Measurements from ENCODE around the gene ROBO1. TPM values are rescaled to one million over a fixed set of nuclear protein-coding genes. Genes with fewer than 3 reads are reported as not detected.
A peak's percentile ranks its signal among the peaks of the same experiment; 100 is the strongest.

ROBO1 gene
- total RNA-seq, 1 experiment from 2014 or later, result 11.2 TPM

GRCh38 chr3:79467721-79468120 is 300.1 kb downstream of the ROBO1 start:
- DNase-seq (ENCODE audit: low spot score), result peak; percentile 11

- no peak for DNase-seq (ENCODE audit: low spot score)
Observed at GRCh38 chr3:79461129-79461792, 306.5 kb downstream of the ROBO1 start.

- no peak for DNase-seq (ENCODE audit: low spot score)
Observed at GRCh38 chr3:79453600-79453999, 314.2 kb downstream of the ROBO1 start.

- DNase-seq (ENCODE audit: low spot score), result no peak
Observed at GRCh38 chr3:79436387-79436786, 331.4 kb downstream of the ROBO1 start.

DNA sequence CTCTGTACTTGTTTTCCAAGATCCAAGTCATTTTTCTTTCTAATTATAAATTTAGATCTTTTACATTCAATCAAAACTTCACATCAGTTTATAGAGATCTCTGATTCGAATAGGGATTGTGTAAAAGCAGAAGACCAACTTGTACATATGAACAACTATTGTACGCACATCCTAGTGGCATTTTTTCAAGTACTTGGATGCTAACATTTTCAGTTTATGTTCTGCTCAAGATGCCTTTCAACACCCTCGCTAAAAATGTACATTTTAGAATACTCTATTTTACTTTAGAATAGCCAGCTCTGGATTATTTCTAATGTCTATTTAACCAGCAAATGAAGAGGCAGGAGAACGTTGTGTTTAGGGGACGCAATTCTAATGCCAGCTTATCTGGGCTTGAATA is 340.7 kb downstream of the ROBO1 start:
- no peak for DNase-seq (ENCODE audit: low spot score)

DNA sequence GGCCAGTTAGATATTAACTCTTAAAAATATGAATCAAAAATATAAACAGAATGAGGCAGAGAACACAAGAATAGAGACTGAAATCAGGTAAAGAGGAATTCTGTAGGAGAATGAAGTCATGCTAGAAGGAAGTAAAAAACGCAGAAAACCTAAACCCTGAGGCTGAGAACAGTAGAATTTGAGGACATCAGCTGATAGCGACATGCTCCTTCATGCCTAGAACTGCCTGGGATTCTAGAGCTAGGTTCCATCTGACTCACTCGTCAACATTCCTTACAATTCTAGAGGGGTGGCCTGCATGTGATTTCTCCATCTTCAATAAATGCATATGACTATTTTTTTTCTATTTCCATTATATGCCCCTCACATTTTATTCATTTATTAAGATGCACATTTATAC is 343.0 kb downstream of the ROBO1 start:
- DNase-seq (ENCODE audit: low spot score), result no peak

DNA sequence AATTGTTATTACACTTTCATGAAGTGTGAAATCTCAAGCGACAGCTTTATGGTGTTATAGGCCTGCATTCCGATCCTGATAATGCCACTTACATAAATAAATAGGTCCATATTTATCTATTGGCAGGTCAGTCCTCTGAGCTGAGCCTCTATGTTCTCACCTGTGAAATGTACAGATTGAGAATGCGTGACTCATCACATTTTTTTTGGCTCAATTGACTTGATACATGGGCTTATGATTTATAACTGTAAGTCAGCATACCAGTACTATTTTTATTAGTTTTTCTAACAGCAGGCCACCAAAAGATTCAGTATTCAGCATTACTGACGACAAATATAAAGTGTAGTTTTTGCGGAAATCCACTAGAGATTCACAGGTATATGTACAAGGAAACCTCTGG is 344.4 kb downstream of the ROBO1 start:
- no peak for DNase-seq (ENCODE audit: low spot score)

GRCh38 chr3:79421273-79421672 is 346.5 kb downstream of the ROBO1 start:
- DNase-seq (ENCODE audit: low spot score), result no peak

- DNase-seq (ENCODE audit: low spot score), result no peak
Observed at GRCh38 chr3:79418855-79419621, 348.8 kb downstream of the ROBO1 start.

- DNase-seq (ENCODE audit: low spot score), result no peak
Observed at GRCh38 chr3:79415356-79415755, 352.4 kb downstream of the ROBO1 start.

- no peak for DNase-seq (ENCODE audit: low spot score)
Observed at GRCh38 chr3:79414806-79415205, 353.0 kb downstream of the ROBO1 start.

GRCh38 chr3:79414035-79414434 is 353.8 kb downstream of the ROBO1 start:
- DNase-seq (ENCODE audit: low spot score), result no peak

- DNase-seq (ENCODE audit: low spot score), result no peak
Observed at GRCh38 chr3:79412537-79412936, 355.3 kb downstream of the ROBO1 start.

DNA sequence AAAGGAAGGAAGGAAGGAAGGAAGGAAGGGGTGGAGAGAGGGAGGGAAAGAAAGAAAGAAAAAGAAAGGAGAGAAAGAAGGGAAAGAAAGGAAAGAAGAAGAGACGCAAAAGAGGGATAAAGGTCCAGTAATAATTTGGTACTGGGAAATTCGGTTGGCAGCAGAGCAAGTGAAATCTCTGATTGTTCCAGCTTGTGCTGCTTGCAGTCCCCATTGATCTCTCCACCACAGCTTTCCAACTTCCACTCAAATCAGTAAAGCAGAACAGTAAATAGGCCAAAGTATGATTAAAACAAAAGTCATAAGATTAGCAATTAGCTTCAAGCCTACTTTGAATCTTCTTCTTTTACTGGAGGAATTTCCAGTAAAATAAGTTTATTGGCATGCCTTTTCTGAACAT is 357.2 kb downstream of the ROBO1 start:
- no peak for DNase-seq (ENCODE audit: low spot score)

DNA sequence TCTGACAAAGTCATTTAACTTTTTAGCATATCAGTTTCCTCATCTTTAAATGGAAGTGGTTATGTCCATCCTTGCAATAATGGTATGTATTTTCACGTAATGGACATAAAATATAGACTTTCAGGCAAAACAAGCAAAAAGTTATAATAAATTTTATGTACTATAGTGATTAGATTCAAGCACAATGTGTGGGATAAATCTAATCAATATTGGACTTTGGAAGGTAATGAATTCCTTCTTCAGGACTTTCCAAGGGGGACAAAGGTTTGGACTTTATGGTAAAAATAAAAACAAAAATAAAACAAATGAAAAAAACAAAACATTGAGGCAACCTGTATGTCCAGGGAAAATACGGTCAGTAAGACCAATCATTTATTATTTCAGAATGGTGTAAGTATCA is 357.7 kb downstream of the ROBO1 start:
- no peak for DNase-seq (ENCODE audit: low spot score)

- DNase-seq (ENCODE audit: low spot score), result no peak
Observed at GRCh38 chr3:79406175-79406574, 361.6 kb downstream of the ROBO1 start.

DNA sequence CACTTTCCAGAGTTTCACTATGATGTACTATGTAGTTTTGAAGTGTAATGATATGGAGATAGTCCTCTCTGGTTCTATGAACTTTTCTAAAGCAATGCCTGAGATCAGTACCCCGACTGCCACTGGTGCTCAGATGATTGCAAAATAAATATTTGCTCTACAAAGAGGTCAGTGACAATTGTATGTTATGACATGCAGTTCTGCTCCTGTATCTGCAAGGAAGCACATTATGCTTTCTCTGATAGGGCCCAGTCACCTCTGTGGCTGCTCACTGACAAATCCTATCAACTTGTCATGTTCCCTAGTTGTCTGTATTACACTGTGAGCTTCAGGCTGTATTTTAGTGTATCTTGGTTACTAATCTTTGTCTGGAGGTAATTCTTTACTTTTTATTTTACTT is 362.6 kb downstream of the ROBO1 start:
- DNase-seq (ENCODE audit: low spot score), result no peak

DNA sequence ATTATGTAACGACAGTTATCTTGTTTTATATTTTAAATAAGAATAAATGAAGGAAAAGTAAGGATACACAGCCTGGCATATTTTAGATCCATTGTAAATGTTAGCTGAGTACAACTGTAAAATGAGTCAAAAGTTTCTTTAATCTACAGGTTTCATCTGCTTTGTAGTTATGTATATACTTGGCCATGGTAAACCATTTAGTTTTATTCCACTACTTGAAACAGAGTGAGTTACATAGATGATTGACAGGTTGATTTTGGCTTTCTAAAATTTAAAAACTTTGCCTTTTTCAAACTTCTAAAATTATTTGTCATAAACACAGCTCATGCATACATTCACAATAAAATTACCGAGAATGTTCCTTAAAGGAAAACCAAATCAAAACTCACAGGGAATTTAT is 371.2 kb downstream of the ROBO1 start:
- no peak for DNase-seq (ENCODE audit: low spot score)

DNA sequence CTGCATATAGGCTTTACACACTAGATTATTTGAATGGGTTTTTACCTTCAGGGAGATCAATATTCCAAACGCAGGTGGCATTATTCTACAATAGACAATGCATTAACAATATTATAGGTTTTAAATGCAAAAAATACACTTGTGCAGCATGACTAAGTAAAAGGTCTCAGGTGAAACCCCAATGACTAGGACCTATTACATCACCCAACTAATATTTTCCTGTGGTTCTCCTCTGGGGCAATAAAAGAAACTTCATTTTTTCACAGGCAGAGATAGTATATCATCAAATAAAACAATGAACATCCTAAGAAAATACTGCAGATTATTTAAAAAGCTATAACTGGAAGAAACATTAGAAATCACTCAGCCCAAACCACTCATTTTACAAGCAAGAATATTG is 375.3 kb downstream of the ROBO1 start:
- peak; percentile 11 for DNase-seq (ENCODE audit: low spot score)

- DNase-seq (ENCODE audit: low spot score), result no peak
Observed at GRCh38 chr3:79390352-79390751, 377.4 kb downstream of the ROBO1 start.

- no peak for DNase-seq (ENCODE audit: low spot score)
Observed at GRCh38 chr3:79385211-79385610, 382.6 kb downstream of the ROBO1 start.

- DNase-seq (ENCODE audit: low spot score), result peak; percentile 41
Observed at GRCh38 chr3:79383402-79384012, 384.3 kb downstream of the ROBO1 start.

- DNase-seq (ENCODE audit: low spot score), result no peak
Observed at GRCh38 chr3:79380581-79380980, 387.2 kb downstream of the ROBO1 start.
